ENCODE measurements around the gene FTCD. TPM values are rescaled to one million over a fixed set of nuclear protein-coding genes. Genes with fewer than 3 reads are reported as not detected.

Gene FTCD
- polyA plus RNA-seq, 3 donors = not detected

GRCh38 chr21:46088189-46088588, 67.2 kb downstream of the FTCD start:
- Mint-ChIP-seq H3K9me3 (peaks cover 14 to 49% (median 21%) of the 10 kb centered on the region in 7 donors), H3K4me3 (no peak overlapping the region), H3K4me1 (no peaks in the 10 kb centered on the region), H3K27ac (no peak overlapping the region), H3K27me3 (ENCODE audit: low read depth in 3 of 3) (peaks cover 0 to 6% (median 2%) of the 10 kb centered on the region in 3 donors), H3K36me3 (no peaks in the 10 kb centered on the region)
- peaks cover 5 to 12% of the 10 kb centered on the region in 2 donors for H3K9me3 ChIP-seq (replicated peaks in 1 of 2; ENCODE audit: control insufficient read depth in 1 of 2, insufficient read depth in 1 of 2, low read length in 2 of 2)
- no peaks in the 10 kb centered on the region for H3K79me2 ChIP-seq (ENCODE audit: insufficient read depth, low read length)
- no CpG with 5 or more reads among the region's 2 CpGs for WGBS (ENCODE audit: insufficient coverage)
- no peak overlapping the region for H3K9ac ChIP-seq (ENCODE audit: insufficient read depth, low read length, poor library complexity, severe bottlenecking)
- no peak overlapping the region for H2AFZ ChIP-seq (ENCODE audit: insufficient read depth, low read depth, low read length, poor library complexity, severe bottlenecking)
- no peaks in the 10 kb centered on the region for H4K20me1 ChIP-seq (ENCODE audit: insufficient read depth, low read length)
- no peaks in the 10 kb centered on the region for H3K27me3 ChIP-seq (ENCODE audit: control insufficient read depth in 2 of 2, insufficient read depth in 2 of 2, low read length in 2 of 2)
- no peaks in the 10 kb centered on the region for H3K36me3 ChIP-seq (replicated peaks in 1 of 2; ENCODE audit: control insufficient read depth in 1 of 2, insufficient read depth in 2 of 2, low read length in 2 of 2)
- H3K27ac ChIP-seq (ENCODE audit: low read depth in 1 of 2, low read length in 2 of 2) = no peak overlapping the region
- intact Hi-C loops (cut with micrococcal nuclease) = no loop called here
- H3K4me1 ChIP-seq (ENCODE audit: control insufficient read depth in 1 of 2, insufficient read depth in 2 of 2, low read length in 2 of 2) = no peaks in the 10 kb centered on the region
- TF ChIP-seq CTCF (IDR thresholded peaks at IDR 0.05) = no peak
- no peak overlapping the region for H3K4me2 ChIP-seq (replicated peaks; ENCODE audit: extremely low read depth, low read length, poor library complexity, severe bottlenecking)
- no peak for DNase-seq
- H3K4me3 ChIP-seq (replicated peaks in 1 of 3; ENCODE audit: low read depth in 2 of 3, low read length in 3 of 3) = no peak overlapping the region

GRCh38 chr21:46087641-46088040, 67.7 kb downstream of the FTCD start:
- Mint-ChIP-seq H3K36me3 (no peaks in the 10 kb centered on the region), H3K9me3 (peaks cover 14 to 49% (median 21%) of the 10 kb centered on the region in 7 donors), H3K4me1 (no peaks in the 10 kb centered on the region), H3K27me3 (ENCODE audit: low read depth in 3 of 3) (peaks cover 0 to 6% (median 2%) of the 10 kb centered on the region in 3 donors), H3K27ac (no peak overlapping the region), H3K4me3 (no peak overlapping the region)
- no peaks in the 10 kb centered on the region for H4K20me1 ChIP-seq (ENCODE audit: insufficient read depth, low read length)
- no peaks in the 10 kb centered on the region for H3K36me3 ChIP-seq (replicated peaks in 1 of 2; ENCODE audit: control insufficient read depth in 1 of 2, insufficient read depth in 2 of 2, low read length in 2 of 2)
- H3K27me3 ChIP-seq (ENCODE audit: control insufficient read depth in 2 of 2, insufficient read depth in 2 of 2, low read length in 2 of 2) = no peaks in the 10 kb centered on the region
- H3K4me1 ChIP-seq (ENCODE audit: control insufficient read depth in 1 of 2, insufficient read depth in 2 of 2, low read length in 2 of 2) = no peaks in the 10 kb centered on the region
- WGBS (ENCODE audit: insufficient coverage) = no CpG with 5 or more reads among the region's 1 CpG
- H2AFZ ChIP-seq (ENCODE audit: insufficient read depth, low read depth, low read length, poor library complexity, severe bottlenecking) = no peak overlapping the region
- peaks cover 5 to 12% of the 10 kb centered on the region in 2 donors for H3K9me3 ChIP-seq (replicated peaks in 1 of 2; ENCODE audit: control insufficient read depth in 1 of 2, insufficient read depth in 1 of 2, low read length in 2 of 2)
- no peak for DNase-seq
- no peak overlapping the region for H3K9ac ChIP-seq (ENCODE audit: insufficient read depth, low read length, poor library complexity, severe bottlenecking)
- TF ChIP-seq CTCF (IDR thresholded peaks at IDR 0.05) = no peak
- H3K27ac ChIP-seq (ENCODE audit: low read depth in 1 of 2, low read length in 2 of 2) = no peak overlapping the region
- H3K4me3 ChIP-seq (replicated peaks in 1 of 3; ENCODE audit: low read depth in 2 of 3, low read length in 3 of 3) = no peak overlapping the region
- intact Hi-C loops (cut with micrococcal nuclease) = no loop called here
- H3K79me2 ChIP-seq (ENCODE audit: insufficient read depth, low read length) = no peaks in the 10 kb centered on the region
- H3K4me2 ChIP-seq (replicated peaks; ENCODE audit: extremely low read depth, low read length, poor library complexity, severe bottlenecking) = no peak overlapping the region

Other genes with a start within 250 kb of the FTCD start
- under 1 TPM; 0.08 to 0.11 (median 0.10) TPM for gene COL6A1, start 173.8 kb downstream of the FTCD start, polyA plus RNA-seq
- under 1 TPM in 1 of 3 donors, not detected in 2; 0.01 TPM for gene COL6A2, start 57.5 kb downstream of the FTCD start, polyA plus RNA-seq
- gene SPATC1L, start 28.9 kb upstream of the FTCD start, polyA plus RNA-seq = 1 to 10 TPM; 3.3 to 6.7 (median 5.8) TPM
- gene LSS, start 73.2 kb upstream of the FTCD start, polyA plus RNA-seq = 10 to 100 TPM in 1 of 3 donors, 1 to 10 TPM in 2; 4.1 to 20.0 (median 4.9) TPM
- gene MCM3AP, start 130.0 kb upstream of the FTCD start, polyA plus RNA-seq = 10 to 100 TPM; 30.9 to 62.4 (median 32.7) TPM
- gene YBEY, start 130.8 kb upstream of the FTCD start, polyA plus RNA-seq = 1 to 10 TPM; 4.1 to 8.6 (median 5.2) TPM
- under 1 TPM; 0.15 to 0.73 (median 0.21) TPM for gene C21orf58, start 168.3 kb upstream of the FTCD start, polyA plus RNA-seq
- 10 to 100 TPM in 1 of 3 donors, 1 to 10 TPM in 2; 4.2 to 16.3 (median 5.1) TPM for gene PCNT, start 168.6 kb upstream of the FTCD start, polyA plus RNA-seq

Data from CD14-positive monocyte (primary cell).